A204.1 (cell line): ENCODE results near the gene IL10RB.
"Not testable (repeated sequence)": the region's sequence is repeated elsewhere in the genome, so short reads cannot be mapped to it uniquely, and the experiment has no call there.

Experiments
- FAIRE-seq: peaks from 2 replicates; lab custom pipeline; 2012; peaks lifted over from hg19 to GRCh38; lab: Jason Lieb, UNC

IL10RB gene

GRCh38 chr21:33266050-33266788 is at the start of gene IL10RB:
TSS of gene IL10RB (plus strand) at chr21:33266367. CDS start at chr21:33266466, 99 bp downstream.
- FAIRE-seq = no peak

- no peak for FAIRE-seq
Measured at GRCh38 chr21:33217138-33217520, 49.0 kb upstream of the IL10RB start.

GRCh38 chr21:33219300-33219699 is 46.9 kb upstream of the IL10RB start:
- FAIRE-seq = no peak

- no peak for FAIRE-seq
Measured at GRCh38 chr21:33219954-33220353, 46.2 kb upstream of the IL10RB start.

GRCh38 chr21:33225376-33225775 is 40.8 kb upstream of the IL10RB start:
- FAIRE-seq = not testable (repeated sequence)

GRCh38 chr21:33228455-33228854 is 37.7 kb upstream of the IL10RB start:
- no peak for FAIRE-seq

GRCh38 chr21:33229099-33229783 is 36.9 kb upstream of the IL10RB start:
- FAIRE-seq = no peak

GRCh38 chr21:33229784-33230544 is 36.2 kb upstream of the IL10RB start, which contains the start of gene IFNAR2:
TSS of gene IFNAR2 (plus strand) at chr21:33229938. CDS start at chr21:33241923, 11,985 bp downstream.
- no peak for FAIRE-seq

- no peak for FAIRE-seq
Measured at GRCh38 chr21:33230545-33231324, 35.4 kb upstream of the IL10RB start.

GRCh38 chr21:33231526-33231925 is 34.6 kb upstream of the IL10RB start:
- FAIRE-seq = no peak

- FAIRE-seq = no peak
Measured at GRCh38 chr21:33232291-33233034, 33.7 kb upstream of the IL10RB start.

GRCh38 chr21:33234635-33235520 is 31.3 kb upstream of the IL10RB start:
- no peak for FAIRE-seq

GRCh38 chr21:33236013-33236686 is 30.0 kb upstream of the IL10RB start:
- FAIRE-seq = no peak

- no peak for FAIRE-seq
Measured at GRCh38 chr21:33236766-33237165, 29.4 kb upstream of the IL10RB start.

- FAIRE-seq = no peak
Measured at GRCh38 chr21:33237486-33237885, 28.7 kb upstream of the IL10RB start.

GRCh38 chr21:33238146-33238545 is 28.0 kb upstream of the IL10RB start:
- FAIRE-seq = no peak

- no peak for FAIRE-seq
Measured at GRCh38 chr21:33238565-33239255, 27.5 kb upstream of the IL10RB start.

GRCh38 chr21:33239559-33240127 is 26.5 kb upstream of the IL10RB start:
- not testable (repeated sequence) for FAIRE-seq

- no peak for FAIRE-seq
Measured at GRCh38 chr21:33240404-33240803, 25.8 kb upstream of the IL10RB start.
